SK-N-SH (cell line): ENCODE results near the gene ZBTB3. TPM values are rescaled to one million over a fixed set of nuclear protein-coding genes. Genes with fewer than 3 reads are reported as not detected.

Experiments
- CTCF ChIA-PET: fragments of 300-600, 350-600 bp; formaldehyde crosslinking; extraction: SDS; loops from one replicate; lab custom pipeline; 2021; lab: Yijun Ruan, JAX
- POLR2A ChIA-PET: fragments of 350-600 bp; sonication (Branson Sonifier 250); formaldehyde crosslinking; extraction: SDS; loops from one replicate; lab custom pipeline; 2020; ENCODE audit warnings: antibody characterized with exemption, inconsistent platforms; lab: Yijun Ruan, JAX
- DNase-seq: peaks from one replicate; pipeline ENCODE4 v3.0.0; 2012
- H2AFZ ChIP-seq: fragments of 200-600 bp; sonication (generic); 2 replicates; pipeline ENCODE4 v1.8.1; 2016; ENCODE audit warnings: antibody characterized with exemption, mild to moderate bottlenecking, low read depth
- H3F3A ChIP-seq: fragments of 200-600 bp; sonication (generic); replicated peaks from 2 replicates; pipeline ENCODE3; 2016; ENCODE audit warnings: antibody characterized with exemption, mild to moderate bottlenecking; ENCODE audit not compliant: insufficient read depth
- H3K27ac ChIP-seq, 2 experiments: fragments of 200-500 bp in 1 of 2; fragments of 200-600 bp in 1 of 2; sonication (Bioruptor generic) in 1 of 2; sonication (generic), shearing (Covaris generic) in 1 of 2; 2 replicates each; pipeline versions ENCODE4 v1.5.1 to v1.6.1; 2014 to 2016; ENCODE audit warnings: low read depth in 2 of 2, inconsistent platforms in 1 of 2, low read length in 1 of 2, mild to moderate bottlenecking in 1 of 2, mixed read lengths in 1 of 2
- H3K27me3 ChIP-seq: fragments of 200-600 bp; sonication (generic), shearing (Covaris generic); 2 replicates; pipeline ENCODE4 v1.6.1; 2016; ENCODE audit warnings: mixed run types; ENCODE audit not compliant: insufficient read depth
- H3K36me3 ChIP-seq, 2 experiments: fragments of 200-500 bp in 1 of 2; fragments of 200-600 bp in 1 of 2; sonication (Bioruptor generic) in 1 of 2; sonication (generic) in 1 of 2; replicated peaks in 1 of 2; 2 replicates each; pipeline versions ENCODE3 to v1.5.1; 2014 to 2016; ENCODE audit warnings: low read length in 1 of 2, mild to moderate bottlenecking in 1 of 2; ENCODE audit not compliant: insufficient read depth in 2 of 2, control insufficient read depth in 1 of 2
- H3K4me1 ChIP-seq, 2 experiments: fragments of 200-500 bp in 1 of 2; fragments of 200-600 bp in 1 of 2; sonication (Bioruptor generic) in 1 of 2; sonication (generic), shearing (Covaris generic) in 1 of 2; 2 replicates each; pipeline versions ENCODE4 v1.5.1 to v1.6.1; 2014 to 2016; ENCODE audit warnings: low read depth in 1 of 2, low read length in 1 of 2, mixed run types in 1 of 2; ENCODE audit not compliant: insufficient read depth in 2 of 2, control insufficient read depth in 1 of 2
- H3K4me2 ChIP-seq: fragments of 200-600 bp; sonication (generic), shearing (Covaris generic); 2 replicates; pipeline ENCODE4 v1.6.1; 2017; ENCODE audit warnings: mixed run types
- H3K4me3 ChIP-seq, 2 experiments: fragments of 200-500 bp in 1 of 2; fragments of 200-600 bp in 1 of 2; sonication (Bioruptor generic) in 1 of 2; sonication (generic), shearing (Covaris generic) in 1 of 2; 2 replicates each; pipeline versions ENCODE4 v1.5.1 to v1.8.1; 2014 to 2016; ENCODE audit warnings: low read depth in 2 of 2, inconsistent platforms in 1 of 2, low read length in 1 of 2, mild to moderate bottlenecking in 1 of 2, mixed read lengths in 1 of 2, moderate library complexity in 1 of 2
- H3K79me2 ChIP-seq: fragments of 200-600 bp; sonication (generic); 2 replicates; pipeline ENCODE4 v1.8.1; 2017; ENCODE audit warnings: mild to moderate bottlenecking; ENCODE audit not compliant: insufficient read depth
- H3K9ac ChIP-seq: fragments of 200-600 bp; sonication (generic); 2 replicates; pipeline ENCODE4 v1.6.1; 2017; ENCODE audit warnings: mixed run types
- H3K9me2 ChIP-seq: fragments of 200-600 bp; sonication (generic); 2 replicates; pipeline ENCODE4 v1.6.1; 2017; ENCODE audit warnings: mixed run types
- H3K9me3 ChIP-seq: fragments of 200-600 bp; sonication (generic); 2 replicates; pipeline ENCODE4 v1.6.1; 2017; ENCODE audit warnings: mixed run types, mild to moderate bottlenecking, moderate library complexity
- H4K20me1 ChIP-seq: fragments of 200-600 bp; sonication (generic); 2 replicates; pipeline ENCODE4 v1.6.1; 2017; ENCODE audit warnings: mild to moderate bottlenecking, mixed run types; ENCODE audit not compliant: insufficient read depth
- CTCF ChIP-seq: fragments of 200-600 bp; sonication (generic); IDR thresholded peaks from 2 replicates; pipeline ENCODE4 v1.6.1; 2017; ENCODE audit warnings: antibody characterized with exemption, mild to moderate bottlenecking, moderate library complexity
- ELF1 ChIP-seq: IDR thresholded peaks from 2 replicates; pipeline ENCODE4 v1.4.0; 2012
- EP300 ChIP-seq, 2 experiments: IDR thresholded peaks; 2 replicates each; pipeline versions ENCODE4 v1.4.0 to v1.6.1; 2012; ENCODE audit warnings: borderline replicate concordance in 1 of 2, low read depth in 1 of 2, low read length in 1 of 2
- FOXJ3 ChIP-seq: sonication (generic); formaldehyde crosslinking; IDR thresholded peaks from 2 replicates; pipeline ENCODE4 v1.5.1; 2020; ENCODE audit warnings: mild to moderate bottlenecking, missing genetic modification reagents
- FOXM1 ChIP-seq: IDR thresholded peaks from 2 replicates; pipeline ENCODE4 v1.4.0; 2012; ENCODE audit warnings: low read depth, mild to moderate bottlenecking
- GABPA ChIP-seq: IDR thresholded peaks from 2 replicates; pipeline ENCODE4 v1.4.0; 2012; ENCODE audit warnings: low read depth, mild to moderate bottlenecking
- IRF3 ChIP-seq: fragments of 150-350 bp; IDR thresholded peaks from 2 replicates; pipeline ENCODE4 v1.6.1; 2016; ENCODE audit warnings: mild to moderate bottlenecking, low read depth, low read length
- MXI1 ChIP-seq: IDR thresholded peaks from 2 replicates; pipeline ENCODE4 v1.6.1; 2012; ENCODE audit warnings: mild to moderate bottlenecking, low read depth, low read length, improper control_type of control experiment
- NFIC ChIP-seq: IDR thresholded peaks from 2 replicates; pipeline ENCODE4 v1.4.0; 2012; ENCODE audit warnings: borderline replicate concordance
- NRF1 ChIP-seq: IDR thresholded peaks from 2 replicates; pipeline ENCODE4 v1.6.1; 2012; ENCODE audit warnings: low read depth, mild to moderate bottlenecking, low read length
- POLR2AphosphoS5 ChIP-seq: IDR thresholded peaks from 2 replicates; pipeline ENCODE4 v1.6.1; 2012; ENCODE audit warnings: low read depth, low read length
- RAD21 ChIP-seq: IDR thresholded peaks from 2 replicates; pipeline ENCODE4 v1.6.1; 2012; ENCODE audit warnings: mild to moderate bottlenecking, low read length
- RCOR1 ChIP-seq: fragments of 150-350 bp; IDR thresholded peaks from 2 replicates; pipeline ENCODE4 v1.6.1; 2017; ENCODE audit warnings: antibody characterized with exemption, low read length
- REST ChIP-seq: IDR thresholded peaks from 2 replicates; pipeline ENCODE4 v1.6.1; 2012; ENCODE audit warnings: mild to moderate bottlenecking, low read depth, low read length, moderate library complexity
- RFX5 ChIP-seq: IDR thresholded peaks from 2 replicates; pipeline ENCODE4 v1.6.1; 2012; ENCODE audit warnings: mild to moderate bottlenecking, improper control_type of control experiment, low read length
- SIN3A ChIP-seq: IDR thresholded peaks from 2 replicates; pipeline ENCODE4 v1.6.1; 2012; ENCODE audit warnings: low read depth, mild to moderate bottlenecking, low read length, moderate library complexity, borderline replicate concordance
- SMC3 ChIP-seq: IDR thresholded peaks from 2 replicates; pipeline ENCODE4 v1.6.1; 2012; ENCODE audit warnings: low read depth, low read length, improper control_type of control experiment
- TCF12 ChIP-seq: IDR thresholded peaks from 2 replicates; pipeline ENCODE4 v1.4.0; 2012
- TEAD4 ChIP-seq: IDR thresholded peaks from 2 replicates; pipeline ENCODE4 v1.4.0; 2012; ENCODE audit warnings: mild to moderate bottlenecking, borderline replicate concordance; ENCODE audit not compliant: insufficient read depth
- USF1 ChIP-seq: IDR thresholded peaks from 2 replicates; pipeline ENCODE4 v1.4.0; 2012; ENCODE audit warnings: low read depth, borderline replicate concordance
- WGBS: methylation state at CpG from one replicate; pipeline ENCODE4 v1.1.6; 2017; ENCODE audit warnings: low lambda C conversion rate; 5-methylcytosine and 5-hydroxymethylcytosine counted together
- polyA plus RNA-seq, 3 experiments: library from polyadenylated mRNA; depleted of rRNA; stranded (reverse); fragments of >200 nt; gene quantifications; 2 replicates each; pipeline ENCODE4 v1.2.3, GENCODE V29; 2012

Gene ZBTB3
- polyA plus RNA-seq, 1 of the 3 experiments (the other 2 are of a cell fraction) = 2.1 TPM

- TF ChIP-seq IRF3 (no peak), RCOR1 (no peak), FOXM1 (no peak), USF1 (no peak), FOXJ3 (CRISPR knock-in tag) (no peak), EP300 (IDR thresholded peaks at IDR 0.05; ENCODE audit: borderline replicate concordance in 1 of 2, low read depth in 1 of 2, low read length in 1 of 2) (no peak), GABPA (no peak), MXI1 (no peak), ELF1 (no peak), TEAD4 (no peak), TCF12 (no peak), RFX5 (no peak), POLR2AphosphoS5 (no peak), SIN3A (no peak)
- peak overlapping the region; percentile 89 to 92 for H3K4me3 ChIP-seq
- no peaks in the 10 kb centered on the region for H3K27me3 ChIP-seq
- H3K36me3 ChIP-seq = peaks cover 42 to 54% of the 10 kb centered on the region in 2 experiments
- peaks cover 36% of the 10 kb centered on the region for H4K20me1 ChIP-seq
- peaks cover 26% of the 10 kb centered on the region for H3F3A ChIP-seq
- DNase-seq = no peak
- peak overlapping the region; percentile 88 for H3K9ac ChIP-seq
- H2AFZ ChIP-seq = no peak overlapping the region
- CTCF ChIA-PET = interaction anchor here (0.7 to 2.3 kb wide), 5 partner anchors 19 to 61 kb away, joined by 3 to 9 read pairs (median 5); partner anchors contain the start of genes BSCL2 and TMEM179B
- peak overlapping the region; percentile 99; a peak in 3 of 4 replicates for H3K27ac ChIP-seq
- peaks cover 12 to 21% of the 10 kb centered on the region in 2 experiments; a peak in 3 of 4 replicates for H3K4me1 ChIP-seq
- H3K9me3 ChIP-seq = no peaks in the 10 kb centered on the region
- H3K9me2 ChIP-seq = no peaks in the 10 kb centered on the region
- POLR2A ChIA-PET = interaction anchor here (1.0 to 4.5 kb wide), 5 partner anchors 8 to 124 kb away, joined by 3 to 24 read pairs (median 5); partner anchors contain the start of gene MTA2
- H3K4me2 ChIP-seq = peak overlapping the region; percentile 93
- peaks cover 84% of the 10 kb centered on the region for H3K79me2 ChIP-seq
- under 1% methylated on average over 7 of the region's 7 CpGs for WGBS
These were observed 28.3 kb downstream of the ZBTB3 start for GRCh38 chr11:62725646-62726045.

- POLR2A ChIA-PET = interaction anchor here (0.9 to 4.5 kb wide), 3 partner anchors 14 to 117 kb away, joined by 3 to 24 read pairs (median 3); no protein-coding TSS in a partner anchor
- peak overlapping the region; percentile 89 to 92 for H3K4me3 ChIP-seq
- peaks cover 36% of the 10 kb centered on the region for H4K20me1 ChIP-seq
- no peak for TF ChIP-seq TEAD4
- TF ChIP-seq GABPA = no peak
- no peak for TF ChIP-seq SMC3
- no peak for TF ChIP-seq IRF3
- no peak for TF ChIP-seq NFIC
- TF ChIP-seq REST = no peak
- TF ChIP-seq CTCF = no peak
- TF ChIP-seq RAD21 = no peak
- TF ChIP-seq EP300 (IDR thresholded peaks at IDR 0.05; ENCODE audit: borderline replicate concordance in 1 of 2, low read depth in 1 of 2, low read length in 1 of 2) = no peak
- no peak for TF ChIP-seq NRF1
These were observed 29.8 kb downstream of the ZBTB3 start for GRCh38 chr11:62724171-62724570.

More at GRCh38 chr11:62724171-62724570, 29.8 kb downstream of the ZBTB3 start:
- DNase-seq = no peak
- Histone ChIP-seq H3K9ac (peak overlapping the region; percentile 88; the same call in 1 of the 2 replicates), H3K27me3 (no peaks in the 10 kb centered on the region), H3F3A (peaks cover 26% of the 10 kb centered on the region), H3K9me2 (no peaks in the 10 kb centered on the region), H3K4me2 (peak overlapping the region; percentile 93), H3K9me3 (no peaks in the 10 kb centered on the region), H3K79me2 (peaks cover 84% of the 10 kb centered on the region), H2AFZ (no peak overlapping the region), H3K27ac (no peak overlapping the region), H3K4me1 (peaks cover 9 to 15% of the 10 kb centered on the region in 2 experiments; a peak in 3 of 4 replicates), H3K36me3 (peaks cover 51 to 66% of the 10 kb centered on the region in 2 experiments)
- CTCF ChIA-PET = interaction anchor here (1.0 to 1.9 kb wide), 4 partner anchors 30 to 133 kb away, joined by 3 to 6 read pairs (median 4); partner anchors contain the start of genes TMEM223 and TUT1
- 56% methylated on average over 8 of the region's 8 CpGs for WGBS
